Endothelial cell of umbilical vein (primary cell): ENCODE measurements around the gene ANKRD12. TPM values are rescaled to one million over a fixed set of nuclear protein-coding genes. Genes with fewer than 3 reads are reported as not detected.

Source experiments
- BruUV-seq: library from RNA; stranded (reverse); fragments of 400-500 nt; replicated peaks from 2 replicates; lab custom pipeline; 2021; lab: Mats Ljungman, UMichigan
- CTCF ChIA-PET: fragments of 300-600, 350-600 bp; sonication (Branson Sonifier 250); formaldehyde crosslinking; loops from one replicate; lab custom pipeline; 2021; ENCODE audit warnings: antibody characterized with exemption, inconsistent platforms; lab: Charles Lee
- POLR2A ChIA-PET: fragments of 300-600, 350-600 bp; sonication (Branson Sonifier 250); formaldehyde crosslinking; loops from one replicate; lab custom pipeline; 2021; ENCODE audit warnings: antibody characterized with exemption, inconsistent platforms; lab: Charles Lee
- DNase-seq: peaks from one replicate; pipeline ENCODE4 v3.0.0-alpha.2; 2011; ENCODE audit warnings: low read depth, low spot score
- FAIRE-seq: peaks from 2 replicates; lab custom pipeline; 2011; peaks lifted over from hg19 to GRCh38; lab: Jason Lieb, UNC
- H2AFZ ChIP-seq: 2 replicates; pipeline ENCODE4 v1.6.0; 2012; ENCODE audit warnings: low read depth, low read length, control low read depth, inconsistent platforms
- H3K27ac ChIP-seq: 2 replicates; pipeline ENCODE4 v1.5.1; 2011; ENCODE audit warnings: low read depth, mild to moderate bottlenecking, control low read depth, low read length, moderate library complexity; ENCODE audit not compliant: insufficient read depth
- H3K27me3 ChIP-seq, 2 experiments: 2 replicates each; pipeline versions ENCODE4 v1.6.0 to v1.6.1; 2011; ENCODE audit warnings: low read length in 2 of 2, mixed read lengths in 1 of 2; ENCODE audit not compliant: control insufficient read depth in 2 of 2, insufficient read depth in 2 of 2
- H3K36me3 ChIP-seq, 2 experiments: 2 replicates in 1 of 2; 3 replicates in 1 of 2; pipeline ENCODE4 v1.5.1; 2011; ENCODE audit warnings: low read length in 2 of 2, mild to moderate bottlenecking in 1 of 2, moderate library complexity in 1 of 2; ENCODE audit not compliant: control insufficient read depth in 2 of 2, insufficient read depth in 2 of 2; ENCODE audit errors: extremely low read depth in 1 of 2
- H3K4me1 ChIP-seq: 3 replicates; pipeline ENCODE4 v1.5.1; 2011; ENCODE audit warnings: mild to moderate bottlenecking, low read length; ENCODE audit not compliant: control insufficient read depth, insufficient read depth; ENCODE audit errors: extremely low read depth
- H3K4me2 ChIP-seq: 2 replicates; pipeline ENCODE4 v1.6.1; 2011; ENCODE audit warnings: low read length, control low read depth, mixed read lengths; ENCODE audit not compliant: insufficient read depth
- H3K4me3 ChIP-seq, 3 experiments: fragments of 200-600 bp in 1 of 3; sonication (generic), shearing (Covaris generic) in 1 of 3; replicated peaks in 1 of 3; 2 replicates each; pipeline ENCODE4 v1.5.1; 2011 to 2016; ENCODE audit warnings: control low read depth in 3 of 3, low read length in 3 of 3, mild to moderate bottlenecking in 2 of 3, inconsistent platforms in 1 of 3, low read depth in 1 of 3, moderate library complexity in 1 of 3; ENCODE audit not compliant: insufficient read depth in 1 of 3
- H3K79me2 ChIP-seq: 2 replicates; pipeline ENCODE4 v1.6.0; 2012; ENCODE audit warnings: low read length, inconsistent platforms; ENCODE audit not compliant: control insufficient read depth, insufficient read depth
- H3K9ac ChIP-seq: replicated peaks from 2 replicates; pipeline ENCODE3; 2011; ENCODE audit warnings: low read length, control low read depth; ENCODE audit not compliant: insufficient read depth; ENCODE audit errors: extremely low read depth
- H3K9me1 ChIP-seq: replicated peaks from 3 replicates; pipeline ENCODE4 v1.6.0; 2011; ENCODE audit warnings: mild to moderate bottlenecking, low read length; ENCODE audit not compliant: control insufficient read depth, insufficient read depth; ENCODE audit errors: extremely low read depth
- H3K9me3 ChIP-seq: replicated peaks from 2 replicates; pipeline ENCODE4 v1.5.1; 2012; ENCODE audit warnings: low read length, inconsistent platforms; ENCODE audit not compliant: control insufficient read depth, insufficient read depth
- H4K20me1 ChIP-seq: replicated peaks from 2 replicates; pipeline ENCODE3; 2011; ENCODE audit warnings: mild to moderate bottlenecking, low read length; ENCODE audit not compliant: control insufficient read depth, insufficient read depth; ENCODE audit errors: extremely low read depth
- EZH2 ChIP-seq: IDR thresholded peaks from 2 replicates; pipeline ENCODE4 v1.6.1; 2012; ENCODE audit warnings: borderline replicate concordance, low read depth, mild to moderate bottlenecking, moderate library complexity, low read length, inconsistent platforms; ENCODE audit not compliant: severe bottlenecking
- FOS ChIP-seq: IDR thresholded peaks from 2 replicates; pipeline ENCODE4 v1.6.1; 2011; ENCODE audit warnings: mild to moderate bottlenecking, low read length, moderate library complexity, borderline replicate concordance; ENCODE audit not compliant: insufficient read depth
- GATA2 ChIP-seq: IDR thresholded peaks from 2 replicates; pipeline ENCODE4 v1.7.0; 2011; ENCODE audit warnings: low read depth, mild to moderate bottlenecking, moderate library complexity, mixed read lengths, low read length; ENCODE audit not compliant: insufficient read length, insufficient read depth
- JUN ChIP-seq: IDR thresholded peaks from 2 replicates; pipeline ENCODE4 v1.6.1; 2011; ENCODE audit warnings: borderline replicate concordance, low read depth; ENCODE audit not compliant: insufficient read length, insufficient read depth
- MYC ChIP-seq: IDR thresholded peaks from one replicate; pipeline ENCODE4 v1.6.1; 2011; ENCODE audit warnings: mild to moderate bottlenecking, low read depth, low read length
- POLR2A ChIP-seq: IDR thresholded peaks from 2 replicates; pipeline ENCODE4 v1.6.1; 2012; ENCODE audit warnings: low read depth, mild to moderate bottlenecking, control low read depth, low read length
- POLR2AphosphoS5 ChIP-seq: IDR thresholded peaks from 2 replicates; pipeline ENCODE4 v1.6.1; 2012; ENCODE audit warnings: low read depth, mild to moderate bottlenecking, control low read depth, low read length, moderate library complexity; ENCODE audit not compliant: insufficient read depth
- dilution Hi-C: fragments of 300-500 bp; cut with MboI; formaldehyde crosslinking; loops from one replicate; pipeline ENCODE4 v1.15.0; 2019; ENCODE audit warnings: low sequenced_read_pairs; ENCODE audit not compliant: extremely low pct_ligation_motif_present
- intact Hi-C: fragments of 100-400 bp; cut with micrococcal nuclease; formaldehyde crosslinking; loops from one replicate; pipeline ENCODE4 v1.10.0; 2022
- polyA plus RNA-seq, 4 experiments: library from polyadenylated mRNA; depleted of rRNA in 3 of 4; stranded (reverse) in 3 of 4; unstranded in 1 of 4; fragments of >200 nt; gene quantifications; 2 replicates each; pipeline versions ENCODE4 v1.2.1 to v1.2.3, GENCODE V29; 2011 to 2012; ENCODE audit warnings: missing spikeins in 1 of 4
- total RNA-seq: library from RNA; stranded (reverse); gene quantifications from 2 replicates; pipeline ENCODE4 v1.2.3, GENCODE V29; 2021
- TF ChIP-seq, protein P1 (sequence below): IDR thresholded peaks from 2 replicates; pipeline ENCODE4 v1.6.1; 2011; ENCODE audit not compliant: insufficient read depth, insufficient read length
- TF ChIP-seq, protein P2 (sequence below), 2 donors: IDR thresholded peaks; 1 replicate in 1 of 2; 2 replicates in 1 of 2; pipeline ENCODE4 v1.5.1; 2011; ENCODE audit warnings: low read length in 2 of 2, mild to moderate bottlenecking in 2 of 2, moderate library complexity in 2 of 2, control low read depth in 1 of 2, inconsistent platforms in 1 of 2, low read depth in 1 of 2; ENCODE audit not compliant: insufficient read depth in 1 of 2; ENCODE audit errors: extremely low read depth in 1 of 2

ANKRD12 gene
- total and polyA plus RNA-seq, 2 donors (not counting 3 experiments of a cell fraction or from before 2014, with no cell fraction given) = 1.5 to 25.4 TPM

DNA sequence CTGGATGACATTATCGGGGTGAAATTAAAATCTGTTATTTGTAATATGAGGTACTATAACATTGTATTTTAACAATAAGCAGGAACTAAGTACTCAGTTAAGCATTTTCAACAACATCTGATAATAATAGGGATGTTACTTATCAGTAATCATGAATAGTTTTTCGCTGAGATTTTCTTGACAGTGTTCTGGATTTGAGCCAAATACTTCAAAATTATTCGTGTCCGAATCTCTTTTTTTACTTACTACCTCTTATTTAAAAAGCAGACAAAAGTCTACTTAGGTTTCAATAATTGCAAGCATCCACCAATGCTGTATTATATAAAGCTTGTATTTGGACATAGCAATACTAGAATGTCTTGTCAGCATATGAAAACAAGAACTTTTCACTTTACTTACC lies 6.4 kb upstream of the ANKRD12 start:
- BruUV-seq = no TSS peak
- H3K4me3 ChIP-seq = no peak overlapping the region
- intact Hi-C loops = loop anchor here (10.0 kb wide), 1 partner anchor 425 kb away; the partner anchor contains the start of gene MTCL1
- no peaks in the 10 kb centered on the region for H3K9me3 ChIP-seq
- no peaks in the 10 kb centered on the region for H4K20me1 ChIP-seq
- TF ChIP-seq MYC = no peak
- no peak for TF ChIP-seq GATA2
- TF ChIP-seq FOS = no peak
- TF ChIP-seq, protein P1, sequence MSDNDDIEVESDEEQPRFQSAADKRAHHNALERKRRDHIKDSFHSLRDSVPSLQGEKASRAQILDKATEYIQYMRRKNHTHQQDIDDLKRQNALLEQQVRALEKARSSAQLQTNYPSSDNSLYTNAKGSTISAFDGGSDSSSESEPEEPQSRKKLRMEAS = no peak
- TF ChIP-seq POLR2A = no peak
- TF ChIP-seq POLR2AphosphoS5 = no peak
- TF ChIP-seq JUN = no peak
- TF ChIP-seq EZH2 = no peak
- TF ChIP-seq, protein P2, sequence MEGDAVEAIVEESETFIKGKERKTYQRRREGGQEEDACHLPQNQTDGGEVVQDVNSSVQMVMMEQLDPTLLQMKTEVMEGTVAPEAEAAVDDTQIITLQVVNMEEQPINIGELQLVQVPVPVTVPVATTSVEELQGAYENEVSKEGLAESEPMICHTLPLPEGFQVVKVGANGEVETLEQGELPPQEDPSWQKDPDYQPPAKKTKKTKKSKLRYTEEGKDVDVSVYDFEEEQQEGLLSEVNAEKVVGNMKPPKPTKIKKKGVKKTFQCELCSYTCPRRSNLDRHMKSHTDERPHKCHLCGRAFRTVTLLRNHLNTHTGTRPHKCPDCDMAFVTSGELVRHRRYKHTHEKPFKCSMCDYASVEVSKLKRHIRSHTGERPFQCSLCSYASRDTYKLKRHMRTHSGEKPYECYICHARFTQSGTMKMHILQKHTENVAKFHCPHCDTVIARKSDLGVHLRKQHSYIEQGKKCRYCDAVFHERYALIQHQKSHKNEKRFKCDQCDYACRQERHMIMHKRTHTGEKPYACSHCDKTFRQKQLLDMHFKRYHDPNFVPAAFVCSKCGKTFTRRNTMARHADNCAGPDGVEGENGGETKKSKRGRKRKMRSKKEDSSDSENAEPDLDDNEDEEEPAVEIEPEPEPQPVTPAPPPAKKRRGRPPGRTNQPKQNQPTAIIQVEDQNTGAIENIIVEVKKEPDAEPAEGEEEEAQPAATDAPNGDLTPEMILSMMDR (IDR thresholded peaks at IDR 0.05; ENCODE audit: extremely low read depth in 1 of 2, insufficient read depth in 1 of 2, low read depth in 1 of 2, low read length in 2 of 2) = no peak
- H3K36me3 ChIP-seq = peaks cover 12 to 32% of the 10 kb centered on the region in 2 experiments
- H3K79me2 ChIP-seq = peaks cover 18% of the 10 kb centered on the region
- CTCF ChIA-PET = no interaction called here
- H3K27me3 ChIP-seq = no peaks in the 10 kb centered on the region
- H3K4me2 ChIP-seq = no peak overlapping the region
- H3K4me1 ChIP-seq = no peaks in the 10 kb centered on the region
- no peak overlapping the region for H3K27ac ChIP-seq
- H3K9me1 ChIP-seq = no peaks in the 10 kb centered on the region
- no peak overlapping the region for H3K9ac ChIP-seq
- no peak for FAIRE-seq
- no peak for DNase-seq
- POLR2A ChIA-PET = no interaction called here
- dilution Hi-C loops = no loop called here
- no peak overlapping the region for H2AFZ ChIP-seq
